Mucosa of descending colon (tissue), 3 donors: ENCODE results near the gene MCC. TPM values are rescaled to one million over a fixed set of nuclear protein-coding genes. Genes with fewer than 3 reads are reported as not detected.
"Not testable (repeated sequence)": the region's sequence is repeated elsewhere in the genome, so short reads cannot be mapped to it uniquely, and the experiment has no call there.

Source experiments
- ATAC-seq: fragments of 200-7000 bp; cut with Tn5 transposase; one replicate; pipeline ENCODE4 v1.9.1; 2020; ENCODE audit warnings: mild to moderate bottlenecking, moderate library complexity
- DNase-seq, 3 donors: peaks; one replicate each; pipeline ENCODE4 v3.0.0-alpha.2; 2020
- H3K36me3 ChIP-seq: fragments of 200-600 bp; one replicate; pipeline ENCODE4 v1.8.0; 2021; ENCODE audit warnings: low read depth, mild to moderate bottlenecking
- H3K4me1 ChIP-seq: fragments of 200-600 bp; one replicate; pipeline ENCODE4 v1.8.0; 2021; ENCODE audit warnings: low read depth, mild to moderate bottlenecking
- H3K4me3 ChIP-seq: fragments of 200-600 bp; one replicate; pipeline ENCODE4 v1.8.0; 2021; ENCODE audit warnings: mild to moderate bottlenecking
- H3K9me3 ChIP-seq: fragments of 200-600 bp; one replicate; pipeline ENCODE4 v1.8.0; 2021; ENCODE audit warnings: mild to moderate bottlenecking
- CTCF ChIP-seq: fragments of 200-600 bp; IDR thresholded peaks from one replicate; pipeline ENCODE4 v1.8.0; 2022; ENCODE audit warnings: antibody characterized with exemption, mild to moderate bottlenecking
- intact Hi-C, 2 donors: fragments of 100-400 bp; cut with DNase I in 1 of 2; cut with micrococcal nuclease in 1 of 2; formaldehyde crosslinking; loops; one replicate each; pipeline versions ENCODE4 v1.11.0 to v1.11.1; 2022; cut with DNase I, micrococcal nuclease
- total RNA-seq, 3 donors: library from RNA; stranded (reverse); fragmentation: NEBNext Ultra II Directional in 2 of 3; extraction: Animal tissue kit (Norgen Biotek cat#: 25700) in 2 of 3; gene quantifications; one replicate each; pipeline versions ENCODE4 v1.2.1 to v1.2.4, GENCODE V29; 2021 to 2023
- donor health status: DM: no; HTN: no; CAD: no; lungs with moderate emphysema.
- donor health status: DM: no; HTN: no; CAD: no.
- donor health status: DM: no; HTN: yes; CAD: no.

The MCC gene
- total RNA-seq, 3 donors from 2014 or later = 1.5 to 7.4 (median 4.4) TPM

DNA sequence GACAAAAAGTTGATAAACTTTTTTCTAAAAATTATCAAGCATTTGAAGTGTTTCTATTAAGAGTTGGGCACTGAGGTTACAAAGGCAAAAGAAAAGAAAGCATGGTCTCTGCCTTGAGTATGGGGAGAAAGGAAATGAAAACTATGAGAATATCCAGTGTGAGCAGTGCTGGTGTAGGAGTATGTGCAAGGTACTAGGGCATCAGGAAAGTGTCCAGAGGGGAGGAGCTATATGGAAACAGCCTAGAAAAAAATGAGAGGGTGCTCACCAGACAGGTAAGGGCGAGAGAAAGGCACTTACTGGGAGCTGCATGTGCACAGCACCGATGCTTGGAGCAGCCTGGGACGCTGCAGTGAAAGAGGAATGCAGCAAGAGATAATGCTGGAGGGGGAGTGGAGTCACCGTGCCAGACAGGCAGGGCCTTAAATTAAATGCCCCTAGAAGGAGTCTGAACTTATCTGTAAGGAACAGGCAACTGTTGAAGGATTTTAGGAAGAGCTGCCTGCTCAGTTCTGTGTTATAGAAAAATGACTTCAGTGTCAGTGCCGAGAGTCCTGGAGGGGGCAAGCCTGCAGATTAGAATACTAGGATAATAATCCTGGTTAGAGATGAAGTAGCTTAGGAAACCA is 14.0 kb downstream of the MCC start:
- intact Hi-C loops = no loop called here
- Histone ChIP-seq H3K4me3 (no peak overlapping the region), H3K9me3 (no peaks in the 10 kb centered on the region), H3K4me1 (no peaks in the 10 kb centered on the region), H3K36me3 (no peaks in the 10 kb centered on the region)
- TF ChIP-seq CTCF = no peak
- ATAC-seq (no peak), DNase-seq (no peak)

GRCh38 chr5:113463032-113463431 is 25.2 kb downstream of the MCC start:
- intact Hi-C loops = no loop called here
- DNase-seq (no peak), ATAC-seq (no peak)
- no peak overlapping the region for H3K4me3 ChIP-seq
- no peaks in the 10 kb centered on the region for H3K36me3 ChIP-seq
- no peaks in the 10 kb centered on the region for H3K4me1 ChIP-seq
- no peak for TF ChIP-seq CTCF
- no peaks in the 10 kb centered on the region for H3K9me3 ChIP-seq

DNA sequence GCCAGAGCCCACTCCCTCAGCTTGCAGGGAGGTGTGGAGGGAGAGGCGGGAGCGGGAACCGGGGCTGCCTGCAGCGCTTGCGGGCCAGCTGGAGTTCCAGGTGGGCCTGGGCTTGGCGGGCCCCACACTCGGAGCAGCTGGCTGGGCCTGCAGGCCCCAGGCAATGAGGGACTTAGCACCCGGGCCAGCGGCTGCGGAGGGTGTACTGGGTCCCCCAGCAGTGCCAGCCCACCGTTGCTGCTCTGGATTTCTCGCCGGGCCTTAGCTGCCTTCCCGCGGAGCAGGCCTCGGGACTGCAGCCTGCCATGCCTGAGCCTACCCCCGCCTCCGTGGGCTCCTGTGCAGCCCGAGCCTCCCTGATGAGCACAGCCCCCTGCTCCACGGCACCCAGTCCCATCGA is 31.1 kb downstream of the MCC start:
- intact Hi-C loops, DNase-seq, ATAC-seq, H3K36me3 ChIP-seq, H3K4me3 ChIP-seq, H3K9me3 ChIP-seq, H3K4me1 ChIP-seq: not testable (repeated sequence)

DNA sequence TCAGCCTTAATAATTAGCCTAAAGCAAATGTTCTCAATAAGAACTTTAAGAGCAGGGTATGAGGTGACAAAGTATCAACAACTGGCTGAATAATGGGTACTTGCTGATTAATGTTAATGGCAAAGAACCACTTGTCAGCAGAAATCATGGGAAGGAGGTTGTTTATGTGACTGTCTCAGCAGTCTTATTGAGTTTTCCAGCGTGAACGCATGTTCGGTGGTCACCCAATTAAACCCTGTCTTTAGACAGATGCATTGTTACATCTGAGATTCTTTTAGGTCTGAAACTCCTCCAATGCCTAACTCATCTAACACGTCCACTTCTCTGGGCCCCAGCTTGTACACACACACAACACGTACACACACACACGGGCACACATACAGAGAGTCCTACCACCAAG is 35.3 kb downstream of the MCC start:
- no peaks in the 10 kb centered on the region for H3K4me1 ChIP-seq
- DNase-seq (no peak), ATAC-seq (no peak)
- TF ChIP-seq CTCF = no peak
- H3K4me3 ChIP-seq = no peak overlapping the region
- intact Hi-C loops = no loop called here
- no peaks in the 10 kb centered on the region for H3K36me3 ChIP-seq
- no peaks in the 10 kb centered on the region for H3K9me3 ChIP-seq

GRCh38 chr5:113451797-113452196 is 36.5 kb downstream of the MCC start:
- H3K9me3 ChIP-seq = no peaks in the 10 kb centered on the region
- DNase-seq (no peak), ATAC-seq (no peak)
- no peaks in the 10 kb centered on the region for H3K4me1 ChIP-seq
- H3K36me3 ChIP-seq = no peaks in the 10 kb centered on the region
- no peak for TF ChIP-seq CTCF
- intact Hi-C loops = no loop called here
- no peak overlapping the region for H3K4me3 ChIP-seq

- Histone ChIP-seq H3K4me1 (no peaks in the 10 kb centered on the region), H3K4me3 (no peak overlapping the region), H3K36me3 (no peaks in the 10 kb centered on the region), H3K9me3 (no peaks in the 10 kb centered on the region)
- no peak for ATAC-seq
- DNase-seq = no peak
- TF ChIP-seq CTCF = no peak
- intact Hi-C loops = no loop called here
These were observed 37.3 kb downstream of the MCC start for GRCh38 chr5:113450929-113451328.
